ENCODE results near the gene TMEM63A. TPM values are rescaled to one million over a fixed set of nuclear protein-coding genes. Genes with fewer than 3 reads are reported as not detected.

Gene TMEM63A
- total and polyA plus RNA-seq, 2 donors (not counting 3 experiments of a cell fraction or from before 2014, with no cell fraction given), result 28.7 to 41.4 TPM

DNA sequence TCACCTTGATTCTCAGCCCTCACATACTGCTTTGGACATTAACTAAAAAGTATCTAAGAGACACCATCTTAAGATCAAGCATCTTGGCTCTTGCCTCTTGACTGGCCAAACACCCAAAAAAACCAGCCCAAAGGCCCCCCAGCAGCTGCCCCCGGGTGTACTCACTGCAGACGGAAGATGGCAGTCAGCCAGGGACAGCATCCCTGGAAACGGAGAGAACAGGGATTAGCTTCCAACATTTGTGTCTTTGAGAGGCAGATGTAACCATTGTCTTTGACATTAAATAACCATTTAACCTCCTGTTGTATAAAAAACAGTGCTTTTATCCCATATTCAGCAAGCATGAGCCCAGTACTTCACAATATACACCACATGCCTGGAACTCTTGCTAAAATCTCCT is 11.3 kb downstream of the TMEM63A start:
- Histone ChIP-seq H3K9ac (replicated peaks; ENCODE audit: extremely low read depth, insufficient read depth, low read length) (no peak overlapping the region), H3K4me2 (ENCODE audit: insufficient read depth, low read length) (no peak overlapping the region), H3K9me1 (replicated peaks; ENCODE audit: control insufficient read depth, extremely low read depth, insufficient read depth, low read length) (no peaks in the 10 kb centered on the region), H2AFZ (ENCODE audit: low read depth, low read length) (no peak overlapping the region), H3K27ac (ENCODE audit: insufficient read depth, low read depth, low read length) (no peak overlapping the region), H3K4me3 (replicated peaks in 1 of 3; ENCODE audit: insufficient read depth in 1 of 3, low read depth in 1 of 3, low read length in 3 of 3) (no peak overlapping the region), H3K27me3 (ENCODE audit: control insufficient read depth in 2 of 2, insufficient read depth in 2 of 2, low read length in 2 of 2) (no peaks in the 10 kb centered on the region), H3K9me3 (replicated peaks; ENCODE audit: control insufficient read depth, insufficient read depth, low read length) (no peaks in the 10 kb centered on the region), H3K79me2 (ENCODE audit: control insufficient read depth, insufficient read depth, low read length) (no peaks in the 10 kb centered on the region), H3K4me1 (ENCODE audit: control insufficient read depth, extremely low read depth, insufficient read depth, low read length) (peaks cover 5% of the 10 kb centered on the region), H3K36me3 (ENCODE audit: control insufficient read depth in 2 of 2, extremely low read depth in 1 of 2, insufficient read depth in 2 of 2, low read length in 2 of 2) (peaks cover 4 to 5% of the 10 kb centered on the region in 2 experiments), H4K20me1 (replicated peaks; ENCODE audit: control insufficient read depth, extremely low read depth, insufficient read depth, low read length) (no peaks in the 10 kb centered on the region)
- POLR2A ChIA-PET, result no interaction called here
- TF ChIP-seq, protein P1, sequence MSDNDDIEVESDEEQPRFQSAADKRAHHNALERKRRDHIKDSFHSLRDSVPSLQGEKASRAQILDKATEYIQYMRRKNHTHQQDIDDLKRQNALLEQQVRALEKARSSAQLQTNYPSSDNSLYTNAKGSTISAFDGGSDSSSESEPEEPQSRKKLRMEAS (IDR thresholded peaks at IDR 0.05; ENCODE audit: insufficient read depth, insufficient read length), result no peak
- TF ChIP-seq MYC (IDR thresholded peaks at IDR 0.05; ENCODE audit: low read depth, low read length), result no peak
- TF ChIP-seq, protein P2, sequence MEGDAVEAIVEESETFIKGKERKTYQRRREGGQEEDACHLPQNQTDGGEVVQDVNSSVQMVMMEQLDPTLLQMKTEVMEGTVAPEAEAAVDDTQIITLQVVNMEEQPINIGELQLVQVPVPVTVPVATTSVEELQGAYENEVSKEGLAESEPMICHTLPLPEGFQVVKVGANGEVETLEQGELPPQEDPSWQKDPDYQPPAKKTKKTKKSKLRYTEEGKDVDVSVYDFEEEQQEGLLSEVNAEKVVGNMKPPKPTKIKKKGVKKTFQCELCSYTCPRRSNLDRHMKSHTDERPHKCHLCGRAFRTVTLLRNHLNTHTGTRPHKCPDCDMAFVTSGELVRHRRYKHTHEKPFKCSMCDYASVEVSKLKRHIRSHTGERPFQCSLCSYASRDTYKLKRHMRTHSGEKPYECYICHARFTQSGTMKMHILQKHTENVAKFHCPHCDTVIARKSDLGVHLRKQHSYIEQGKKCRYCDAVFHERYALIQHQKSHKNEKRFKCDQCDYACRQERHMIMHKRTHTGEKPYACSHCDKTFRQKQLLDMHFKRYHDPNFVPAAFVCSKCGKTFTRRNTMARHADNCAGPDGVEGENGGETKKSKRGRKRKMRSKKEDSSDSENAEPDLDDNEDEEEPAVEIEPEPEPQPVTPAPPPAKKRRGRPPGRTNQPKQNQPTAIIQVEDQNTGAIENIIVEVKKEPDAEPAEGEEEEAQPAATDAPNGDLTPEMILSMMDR (IDR thresholded peaks at IDR 0.05; ENCODE audit: extremely low read depth in 1 of 2, insufficient read depth in 1 of 2, low read depth in 1 of 2, low read length in 2 of 2), result no peak
- TF ChIP-seq EZH2 (IDR thresholded peaks at IDR 0.05; ENCODE audit: borderline replicate concordance, low read depth, low read length, severe bottlenecking), result no peak
- no peak for TF ChIP-seq POLR2AphosphoS5 (IDR thresholded peaks at IDR 0.05; ENCODE audit: insufficient read depth, low read depth, low read length)
- TF ChIP-seq GATA2 (IDR thresholded peaks at IDR 0.05; ENCODE audit: insufficient read depth, insufficient read length, low read depth, low read length), result no peak
- TF ChIP-seq FOS (IDR thresholded peaks at IDR 0.05; ENCODE audit: borderline replicate concordance, insufficient read depth, low read length), result no peak
- no peak for TF ChIP-seq POLR2A (IDR thresholded peaks at IDR 0.05; ENCODE audit: low read depth, low read length)
- no peak for TF ChIP-seq JUN (IDR thresholded peaks at IDR 0.05; ENCODE audit: borderline replicate concordance, insufficient read depth, insufficient read length, low read depth)
- no peak for DNase-seq (ENCODE audit: low read depth, low spot score)
- no TSS peak for BruUV-seq (replicated peaks)
- dilution Hi-C loops (cut with MboI; ENCODE audit: extremely low pct_ligation_motif_present, low sequenced_read_pairs), result no loop called here
- no peak for FAIRE-seq
- CTCF ChIA-PET, result interaction anchor here (0.7 to 2.0 kb wide), 7 partner anchors 11 to 310 kb away, joined by 3 to 7 read pairs (median 4); partner anchors contain the start of genes LEFTY1, SRP9 and TMEM63A
- intact Hi-C loops (cut with micrococcal nuclease), result no loop called here

Measured in endothelial cell of umbilical vein (primary cell).